GM18502 (cell line): ENCODE measurements around the gene LMOD3.

Experiments used
- ATAC-seq: cut with Tn5 transposase; IDR thresholded peaks from one replicate; pipeline ENCODE4 v1.9.1; 2021; ENCODE audit warnings: mild to moderate bottlenecking; ENCODE audit not compliant: unreplicated experiment, poor library complexity

LMOD3 gene

GRCh38 chr3:69122403-69122802 is at the start of gene LMOD3:
LMOD3 (minus strand) TSS chr3:69122595; CDS start chr3:69122386, 209 bp downstream.
- ATAC-seq: no peak

GRCh38 chr3:69172058-69172457 is 49.7 kb upstream of the LMOD3 start:
- no peak for ATAC-seq

GRCh38 chr3:69166446-69166845 is 44.1 kb upstream of the LMOD3 start:
- no peak for ATAC-seq

- ATAC-seq: no peak
These were observed 43.3 kb upstream of the LMOD3 start for GRCh38 chr3:69165744-69166143.

GRCh38 chr3:69164296-69164695 is 41.9 kb upstream of the LMOD3 start:
- no peak for ATAC-seq

GRCh38 chr3:69162308-69162980 is 40.0 kb upstream of the LMOD3 start:
- no peak for ATAC-seq

- peak; percentile 72 for ATAC-seq
These were observed 39.4 kb upstream of the LMOD3 start for GRCh38 chr3:69161587-69162307.

- ATAC-seq: no peak
These were observed 38.1 kb upstream of the LMOD3 start for GRCh38 chr3:69160525-69160924.

- no peak for ATAC-seq
These were observed 37.7 kb upstream of the LMOD3 start for GRCh38 chr3:69160107-69160506.

GRCh38 chr3:69149586-69149985 is 27.2 kb upstream of the LMOD3 start:
- no peak for ATAC-seq

GRCh38 chr3:69145688-69146087 is 23.3 kb upstream of the LMOD3 start:
- ATAC-seq: no peak

- ATAC-seq: no peak
These were observed 22.3 kb upstream of the LMOD3 start for GRCh38 chr3:69144631-69145245.

- ATAC-seq: no peak
These were observed 21.2 kb upstream of the LMOD3 start for GRCh38 chr3:69143612-69144011.

GRCh38 chr3:69142797-69143454 is 20.5 kb upstream of the LMOD3 start:
- no peak for ATAC-seq

- ATAC-seq: no peak
These were observed 19.7 kb upstream of the LMOD3 start for GRCh38 chr3:69142090-69142489.

GRCh38 chr3:69141313-69141712 is 18.9 kb upstream of the LMOD3 start:
- ATAC-seq: no peak

GRCh38 chr3:69137412-69137811 is 15.0 kb upstream of the LMOD3 start:
- no peak for ATAC-seq

- no peak for ATAC-seq
These were observed 14.6 kb upstream of the LMOD3 start for GRCh38 chr3:69137005-69137404.

- ATAC-seq: peak; percentile 99
These were observed 8.3 kb upstream of the LMOD3 start for GRCh38 chr3:69130689-69131088.

GRCh38 chr3:69129531-69129930 is 7.1 kb upstream of the LMOD3 start:
- ATAC-seq: no peak

- no peak for ATAC-seq
These were observed 6.1 kb upstream of the LMOD3 start for GRCh38 chr3:69128509-69128908.
